OCI-LY1 (cell line): ENCODE data around the gene TP73.

ENCODE experiments used
- H2AFZ ChIP-seq: fragments of 200-600 bp; sonication (generic), shearing (Covaris generic); 2 replicates; pipeline ENCODE4 v1.6.0; 2014; ENCODE audit warnings: antibody characterized with exemption, mild to moderate bottlenecking, low read length
- H3F3A ChIP-seq: fragments of 200-600 bp; sonication (generic), shearing (Covaris generic); 2 replicates; pipeline ENCODE4 v1.6.0; 2014; ENCODE audit warnings: mild to moderate bottlenecking, antibody characterized with exemption, low read length, moderate library complexity; ENCODE audit not compliant: insufficient read depth
- H3K27ac ChIP-seq: fragments of 200-600 bp; sonication (generic); 2 replicates; pipeline ENCODE4 v1.5.1; 2014; ENCODE audit warnings: low read length, mixed run types, mild to moderate bottlenecking, low read depth; ENCODE audit not compliant: poor library complexity, severe bottlenecking
- H3K27me3 ChIP-seq: fragments of 200-600 bp; sonication (generic); 2 replicates; pipeline ENCODE4 v1.6.0; 2014; ENCODE audit warnings: antibody characterized with exemption, mild to moderate bottlenecking, low read length, moderate library complexity; ENCODE audit not compliant: insufficient read depth
- H3K36me3 ChIP-seq: fragments of 200-600 bp; sonication (generic); 2 replicates; pipeline ENCODE4 v1.6.1; 2014; ENCODE audit warnings: mild to moderate bottlenecking, antibody characterized with exemption, low read length, moderate library complexity, mixed read lengths; ENCODE audit not compliant: insufficient read depth
- H3K4me1 ChIP-seq: fragments of 200-600 bp; sonication (generic); 2 replicates; pipeline ENCODE4 v1.5.1; 2014; ENCODE audit warnings: mild to moderate bottlenecking, low read length, moderate library complexity; ENCODE audit not compliant: insufficient read depth, severe bottlenecking
- H3K4me2 ChIP-seq: fragments of 200-600 bp; sonication (generic), shearing (Covaris generic); 2 replicates; pipeline ENCODE4 v1.6.1; 2014; ENCODE audit warnings: low read length
- H3K4me3 ChIP-seq: fragments of 200-600 bp; sonication (generic); 2 replicates; pipeline ENCODE4 v1.5.1; 2014; ENCODE audit warnings: low read length, low read depth, mild to moderate bottlenecking, mixed read lengths; ENCODE audit not compliant: poor library complexity, severe bottlenecking
- H3K79me2 ChIP-seq: fragments of 200-600 bp; shearing (Covaris generic); 2 replicates; pipeline ENCODE4 v1.6.1; 2016; ENCODE audit warnings: mixed run types, low read length, mixed read lengths; ENCODE audit not compliant: insufficient read depth
- H3K9ac ChIP-seq: fragments of 200-600 bp; sonication (generic), shearing (Covaris generic); 2 replicates; pipeline ENCODE4 v1.6.1; 2014; ENCODE audit warnings: mild to moderate bottlenecking, low read length, mixed read lengths
- H3K9me2 ChIP-seq: fragments of 200-600 bp; sonication (generic), shearing (Covaris generic); 2 replicates; pipeline ENCODE4 v1.6.1; 2014; ENCODE audit warnings: low read depth, mild to moderate bottlenecking, low read length, mixed read lengths
- H3K9me3 ChIP-seq: fragments of 200-600 bp; shearing (Covaris generic); 2 replicates; pipeline ENCODE4 v1.6.1; 2014; ENCODE audit warnings: low read length, mixed read lengths
- H4K20me1 ChIP-seq: fragments of 200-600 bp; sonication (generic), shearing (Covaris generic); 2 replicates; pipeline ENCODE4 v1.6.0; 2016; ENCODE audit warnings: mild to moderate bottlenecking, low read length; ENCODE audit not compliant: insufficient read depth
- EZH2 ChIP-seq: fragments of 200-600 bp; sonication (generic), shearing (Covaris generic); IDR thresholded peaks from 2 replicates; pipeline ENCODE4 v1.8.0; 2017; ENCODE audit warnings: borderline replicate concordance, mixed run types, mild to moderate bottlenecking, antibody characterized with exemption, low read length, moderate library complexity, mixed read lengths
- TF ChIP-seq, protein P1 (sequence below): fragments of 200-600 bp; sonication (generic), shearing (Covaris generic); IDR thresholded peaks from 2 replicates; pipeline ENCODE4 v1.5.1; 2017; ENCODE audit warnings: mild to moderate bottlenecking, antibody characterized with exemption, low read length, moderate library complexity, mixed read lengths

TP73 gene

GRCh38 chr1:3640121-3640837 is 12.0 kb upstream of the TP73 start:
- Histone ChIP-seq H3K36me3 (peaks cover 43% of the 10 kb centered on the region), H3K9me2 (no peaks in the 10 kb centered on the region), H2AFZ (no peak overlapping the region), H3K79me2 (no peaks in the 10 kb centered on the region), H3K4me1 (no peaks in the 10 kb centered on the region), H3K9me3 (no peaks in the 10 kb centered on the region), H3K4me2 (no peak overlapping the region), H4K20me1 (no peaks in the 10 kb centered on the region), H3F3A (no peaks in the 10 kb centered on the region), H3K27ac (no peak overlapping the region), H3K27me3 (no peaks in the 10 kb centered on the region), H3K9ac (no peak overlapping the region), H3K4me3 (no peak overlapping the region)
- no peak for TF ChIP-seq EZH2
- TF ChIP-seq, protein P1, sequence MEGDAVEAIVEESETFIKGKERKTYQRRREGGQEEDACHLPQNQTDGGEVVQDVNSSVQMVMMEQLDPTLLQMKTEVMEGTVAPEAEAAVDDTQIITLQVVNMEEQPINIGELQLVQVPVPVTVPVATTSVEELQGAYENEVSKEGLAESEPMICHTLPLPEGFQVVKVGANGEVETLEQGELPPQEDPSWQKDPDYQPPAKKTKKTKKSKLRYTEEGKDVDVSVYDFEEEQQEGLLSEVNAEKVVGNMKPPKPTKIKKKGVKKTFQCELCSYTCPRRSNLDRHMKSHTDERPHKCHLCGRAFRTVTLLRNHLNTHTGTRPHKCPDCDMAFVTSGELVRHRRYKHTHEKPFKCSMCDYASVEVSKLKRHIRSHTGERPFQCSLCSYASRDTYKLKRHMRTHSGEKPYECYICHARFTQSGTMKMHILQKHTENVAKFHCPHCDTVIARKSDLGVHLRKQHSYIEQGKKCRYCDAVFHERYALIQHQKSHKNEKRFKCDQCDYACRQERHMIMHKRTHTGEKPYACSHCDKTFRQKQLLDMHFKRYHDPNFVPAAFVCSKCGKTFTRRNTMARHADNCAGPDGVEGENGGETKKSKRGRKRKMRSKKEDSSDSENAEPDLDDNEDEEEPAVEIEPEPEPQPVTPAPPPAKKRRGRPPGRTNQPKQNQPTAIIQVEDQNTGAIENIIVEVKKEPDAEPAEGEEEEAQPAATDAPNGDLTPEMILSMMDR: no peak

DNA sequence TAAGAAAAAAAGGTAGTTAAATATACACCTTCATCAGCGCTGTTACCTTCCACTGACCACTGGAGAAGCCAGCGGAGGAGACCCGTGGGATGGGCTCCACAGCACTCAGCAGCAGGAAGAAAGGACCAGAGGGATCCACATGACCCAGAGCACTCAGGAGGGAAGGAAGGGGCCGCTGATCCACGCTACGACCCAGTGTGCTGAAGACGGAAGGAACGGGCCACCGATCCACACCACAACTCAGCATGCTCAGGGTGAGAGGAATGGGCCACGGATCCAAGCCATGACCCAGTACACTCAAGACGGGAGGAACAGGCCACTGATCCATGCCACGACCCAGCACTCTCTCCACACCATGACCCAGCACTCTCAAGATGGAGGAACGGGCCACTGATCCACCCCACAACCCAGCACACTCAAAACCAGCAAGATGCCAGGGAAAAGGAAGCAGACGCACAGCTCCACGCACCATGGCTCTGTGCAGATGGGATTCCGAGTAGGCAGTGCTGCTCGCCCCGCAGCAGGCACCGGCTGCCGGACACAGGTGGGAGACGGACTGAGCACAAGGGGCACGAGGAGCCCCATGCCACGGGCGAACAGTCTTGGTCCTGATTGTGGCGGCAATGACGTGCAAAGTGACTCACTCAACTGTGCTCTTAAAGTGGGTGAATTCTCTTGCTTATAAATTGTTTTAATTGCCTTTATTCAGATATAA is 11.1 kb upstream of the TP73 start:
- no peak for TF ChIP-seq EZH2
- TF ChIP-seq, protein P1: no peak
- Histone ChIP-seq H3K4me1 (no peaks in the 10 kb centered on the region), H3K4me3 (no peak overlapping the region), H3K9me3 (no peaks in the 10 kb centered on the region), H2AFZ (no peak overlapping the region), H4K20me1 (no peaks in the 10 kb centered on the region), H3K27ac (no peak overlapping the region), H3K4me2 (no peak overlapping the region), H3K9me2 (no peaks in the 10 kb centered on the region), H3F3A (no peaks in the 10 kb centered on the region), H3K9ac (no peak overlapping the region), H3K36me3 (peaks cover 34% of the 10 kb centered on the region), H3K79me2 (no peaks in the 10 kb centered on the region), H3K27me3 (no peaks in the 10 kb centered on the region)

GRCh38 chr1:3641816-3642215 is 10.5 kb upstream of the TP73 start:
- H3K9me3 ChIP-seq: no peaks in the 10 kb centered on the region
- H3K36me3 ChIP-seq: peaks cover 33% of the 10 kb centered on the region; the same call in 1 of the 2 replicates
- H4K20me1 ChIP-seq: no peaks in the 10 kb centered on the region
- H3K9ac ChIP-seq: no peak overlapping the region
- no peak overlapping the region for H2AFZ ChIP-seq
- no peak for TF ChIP-seq EZH2
- TF ChIP-seq, protein P1: no peak
- no peaks in the 10 kb centered on the region for H3K79me2 ChIP-seq
- no peak overlapping the region for H3K4me3 ChIP-seq
- no peaks in the 10 kb centered on the region for H3K4me1 ChIP-seq
- H3K4me2 ChIP-seq: no peak overlapping the region
- H3K9me2 ChIP-seq: no peaks in the 10 kb centered on the region
- no peak overlapping the region for H3K27ac ChIP-seq
- no peaks in the 10 kb centered on the region for H3F3A ChIP-seq
- no peaks in the 10 kb centered on the region for H3K27me3 ChIP-seq
